K562 treated with DMSO at 1 percent for 48 hours (cell line): ENCODE data around the gene DIO1. TPM values are rescaled to one million over a fixed set of nuclear protein-coding genes. Genes with fewer than 3 reads are reported as not detected.

Experiments
- total RNA-seq: library from RNA; unstranded; fragments of 300-600 nt; gene quantifications from 2 replicates; pipeline ENCODE4 v1.2.3, GENCODE V29; 2022; ENCODE audit warnings: low replicate concordance; ENCODE audit errors: extremely low read depth

The DIO1 gene
- not detected in 2 replicates for total RNA-seq

GRCh38 chr1:53893999-53894636, at the start of gene DIO1:
DIO1 (plus strand) TSS chr1:53894187; CDS start chr1:53894211, 24 bp downstream.

GRCh38 chr1:53889304-53890298, 4.4 kb upstream of the DIO1 start, which contains the start of gene YIPF1:
YIPF1 (minus strand) TSS chr1:53889797; CDS start chr1:53888937, 860 bp downstream.

GRCh38 chr1:53945433-53946251, 51.7 kb downstream of the DIO1 start, which contains the start of gene IFT25:
IFT25 (minus strand) TSS chr1:53945699; CDS start chr1:53940082, 5,617 bp downstream.

GRCh38 chr1:53946252-53947171, 52.5 kb downstream of the DIO1 start, which contains the start of gene LRRC42:
LRRC42 (plus strand) TSS chr1:53946350; CDS start chr1:53952000, 5,650 bp downstream.

Other genes with a start within 250 kb of the DIO1 start
- not detected in 2 replicates for gene GLIS1, start 155.0 kb upstream of the DIO1 start, total RNA-seq
- gene NDC1, start 55.9 kb upstream of the DIO1 start, total RNA-seq = not detected in 2 replicates
- not detected in 2 replicates for gene YIPF1, start 4.4 kb upstream of the DIO1 start, total RNA-seq
- gene IFT25, start 51.5 kb downstream of the DIO1 start, total RNA-seq = not detected in 2 replicates
- not detected in 2 replicates for gene LRRC42, start 52.2 kb downstream of the DIO1 start, total RNA-seq
- gene LDLRAD1, start 124.0 kb downstream of the DIO1 start, total RNA-seq = not detected in 2 replicates
- 1,127 TPM in 1 of 2 replicates, not detected in the other for gene TMEM59, start 159.0 kb downstream of the DIO1 start, total RNA-seq
- not detected in 2 replicates for gene TCEANC2, start 159.4 kb downstream of the DIO1 start, total RNA-seq